ACC112 (cell line): ENCODE results near the gene MAP7D1.

Source experiments
- H2AFZ ChIP-seq: fragments of 200-600 bp; sonication (generic); one replicate; pipeline ENCODE4 v1.6.0; 2017; ENCODE audit warnings: antibody characterized with exemption, low read length; ENCODE audit not compliant: unreplicated experiment
- H3K27ac ChIP-seq: fragments of 200-600 bp; sonication (generic); 2 replicates; pipeline ENCODE4 v1.5.1; 2014; ENCODE audit warnings: low read depth, mild to moderate bottlenecking, antibody characterized with exemption, low read length, moderate library complexity
- H3K27me3 ChIP-seq: fragments of 200-600 bp; sonication (generic); 2 replicates; pipeline ENCODE4 v1.6.1; 2014; ENCODE audit warnings: mild to moderate bottlenecking, antibody characterized with exemption, low read length, moderate library complexity, mixed read lengths; ENCODE audit not compliant: insufficient read depth
- H3K36me3 ChIP-seq: fragments of 200-600 bp; sonication (generic); 2 replicates; pipeline ENCODE4 v1.6.1; 2016; ENCODE audit warnings: mild to moderate bottlenecking, antibody characterized with exemption, low read length, moderate library complexity, mixed read lengths; ENCODE audit not compliant: insufficient read depth
- H3K4me1 ChIP-seq: fragments of 200-600 bp; sonication (generic); one replicate; pipeline ENCODE4 v1.6.1; 2016; ENCODE audit warnings: low read length, mixed read lengths; ENCODE audit not compliant: insufficient read depth, unreplicated experiment, control insufficient read depth
- H3K4me3 ChIP-seq: fragments of 200-600 bp; sonication (generic); 2 replicates; pipeline ENCODE4 v1.5.1; 2014; ENCODE audit warnings: mild to moderate bottlenecking, low read depth, low read length
- H3K79me2 ChIP-seq: fragments of 200-600 bp; sonication (generic); one replicate; pipeline ENCODE4 v1.6.0; 2016; ENCODE audit warnings: low read length; ENCODE audit not compliant: control insufficient read depth, unreplicated experiment, insufficient read depth

Gene MAP7D1

DNA sequence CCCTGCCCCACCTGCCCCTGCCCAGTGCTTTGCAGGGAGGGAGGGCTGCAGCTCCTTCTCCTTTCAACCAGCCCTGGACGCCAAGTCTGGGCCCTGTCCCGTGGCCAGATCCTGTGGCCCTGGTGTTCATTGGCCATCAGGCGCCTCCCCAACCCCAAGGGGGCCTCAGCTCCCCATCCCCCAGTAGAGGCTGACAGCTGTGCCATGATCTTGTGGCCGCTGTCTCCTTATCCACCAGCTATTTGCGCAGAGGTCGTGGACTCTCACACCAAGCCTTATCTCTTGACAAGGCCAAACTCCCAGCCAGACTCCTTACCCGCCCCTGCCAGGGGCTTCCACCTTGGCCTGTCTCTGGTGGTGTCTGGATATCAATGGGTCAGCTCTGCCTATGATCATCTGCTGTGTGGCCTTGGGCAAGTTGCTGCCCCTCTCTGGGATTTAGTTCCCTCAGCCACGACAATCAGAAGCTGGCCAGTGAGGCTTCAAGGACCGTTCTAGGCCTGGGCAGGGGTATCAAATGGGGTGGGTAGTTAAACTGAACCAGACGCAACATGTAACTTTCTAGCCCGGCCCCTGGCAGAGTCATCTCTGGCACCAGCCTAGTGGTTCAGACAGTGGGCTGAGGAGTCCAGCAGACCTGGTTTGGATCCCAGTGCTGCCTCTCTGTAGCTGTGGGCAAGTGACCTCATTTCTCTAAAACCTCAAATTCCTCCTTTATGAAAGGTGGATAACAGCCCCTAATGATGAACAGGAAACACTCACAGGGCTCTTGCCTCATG lies 27.6 kb upstream of the MAP7D1 start:
- H3K4me1 ChIP-seq = peaks cover 5% of the 10 kb centered on the region
- H2AFZ ChIP-seq = no peak overlapping the region
- H3K27me3 ChIP-seq = peaks cover 24% of the 10 kb centered on the region
- H3K27ac ChIP-seq = no peak overlapping the region
- H3K79me2 ChIP-seq = no peaks in the 10 kb centered on the region
- no peaks in the 10 kb centered on the region for H3K36me3 ChIP-seq
- H3K4me3 ChIP-seq = no peak overlapping the region

DNA sequence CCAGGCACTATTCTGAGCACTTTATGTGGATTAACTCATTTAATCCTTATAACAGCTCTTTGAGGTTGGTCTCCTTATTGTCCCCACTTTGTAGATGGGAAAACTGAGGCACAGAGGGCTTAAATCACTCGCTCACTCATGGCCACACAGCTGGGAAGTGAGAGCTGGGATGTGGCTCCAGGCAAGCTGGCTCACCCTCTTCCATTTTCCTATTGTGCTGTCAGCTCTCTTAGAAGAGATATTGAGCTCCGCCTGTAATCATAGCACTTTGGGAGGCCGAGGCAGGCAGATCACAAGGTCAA lies 27.1 kb upstream of the MAP7D1 start:
- peaks cover 9% of the 10 kb centered on the region for H3K4me1 ChIP-seq
- H3K4me3 ChIP-seq = no peak overlapping the region
- no peak overlapping the region for H2AFZ ChIP-seq
- no peak overlapping the region for H3K27ac ChIP-seq
- H3K79me2 ChIP-seq = no peaks in the 10 kb centered on the region
- peaks cover 22% of the 10 kb centered on the region for H3K27me3 ChIP-seq
- H3K36me3 ChIP-seq = no peaks in the 10 kb centered on the region

DNA sequence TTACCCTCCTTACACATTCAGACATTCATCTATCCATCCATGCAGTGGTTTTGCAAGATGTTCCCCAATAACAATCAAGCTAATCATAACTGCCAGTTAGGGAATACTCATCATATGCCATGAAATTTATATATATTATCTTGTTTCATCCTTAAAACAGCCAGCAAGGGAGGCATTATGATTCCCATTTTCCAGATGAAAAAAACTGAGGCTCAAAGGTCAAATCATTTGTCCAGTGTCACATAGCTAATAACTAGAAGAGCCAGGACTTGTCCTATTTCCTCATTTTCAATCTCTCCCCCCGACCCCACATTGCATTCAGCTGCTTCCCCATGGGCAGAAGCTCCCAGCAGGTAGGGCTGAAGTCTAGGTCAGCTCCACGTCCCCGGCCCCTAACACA lies 23.9 kb upstream of the MAP7D1 start:
- H3K79me2 ChIP-seq = no peaks in the 10 kb centered on the region
- no peak overlapping the region for H3K4me3 ChIP-seq
- H3K27ac ChIP-seq = no peak overlapping the region
- no peaks in the 10 kb centered on the region for H3K27me3 ChIP-seq
- H3K36me3 ChIP-seq = no peaks in the 10 kb centered on the region
- no peak overlapping the region for H2AFZ ChIP-seq
- H3K4me1 ChIP-seq = peaks cover 40% of the 10 kb centered on the region

DNA sequence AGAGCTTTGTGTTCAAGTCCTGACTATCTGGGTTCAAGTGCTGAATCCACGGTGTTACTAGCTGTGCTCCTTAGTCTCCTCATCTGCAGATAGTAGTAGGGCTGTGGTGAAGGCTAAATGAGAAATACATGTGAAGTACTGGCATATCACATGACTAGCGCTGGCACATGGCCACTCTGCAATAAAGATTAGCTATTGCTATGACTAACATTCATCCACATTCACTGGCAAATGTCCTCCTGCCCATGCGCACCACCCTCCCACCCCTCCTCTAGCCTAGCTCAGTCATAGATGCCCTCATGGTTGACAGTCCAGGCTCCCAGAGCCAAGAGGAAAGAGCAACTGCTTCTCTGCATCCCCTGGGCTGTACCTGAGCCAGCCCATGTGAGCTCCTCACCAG lies 22.5 kb upstream of the MAP7D1 start:
- Histone ChIP-seq H3K4me1 (peaks cover 48% of the 10 kb centered on the region), H3K79me2 (no peaks in the 10 kb centered on the region), H3K27me3 (no peaks in the 10 kb centered on the region), H3K36me3 (peaks cover 6% of the 10 kb centered on the region; the same call in 1 of the 2 replicates), H3K27ac (peak overlapping the region; percentile 83), H3K4me3 (no peak overlapping the region), H2AFZ (no peak overlapping the region)

DNA sequence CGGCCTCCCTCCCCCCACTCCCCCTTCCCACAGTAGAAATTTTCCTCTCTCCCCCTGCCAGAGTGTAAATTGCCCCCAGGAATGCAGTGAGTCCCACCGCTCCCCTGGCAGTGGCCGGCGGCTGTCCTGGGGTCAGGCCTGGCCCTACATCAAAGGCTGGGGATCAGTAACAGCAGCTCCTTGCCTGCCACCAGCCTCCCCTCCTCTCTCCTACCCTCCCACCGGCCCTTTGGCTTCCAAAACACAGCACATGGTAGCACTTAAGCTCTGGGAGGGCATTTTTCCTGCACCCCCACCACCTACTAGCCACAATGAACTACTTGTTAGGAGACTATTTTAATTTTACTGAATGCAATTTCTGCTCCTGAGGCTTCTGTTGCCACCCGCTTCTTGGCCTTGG lies 21.9 kb upstream of the MAP7D1 start:
- no peak overlapping the region for H2AFZ ChIP-seq

DNA sequence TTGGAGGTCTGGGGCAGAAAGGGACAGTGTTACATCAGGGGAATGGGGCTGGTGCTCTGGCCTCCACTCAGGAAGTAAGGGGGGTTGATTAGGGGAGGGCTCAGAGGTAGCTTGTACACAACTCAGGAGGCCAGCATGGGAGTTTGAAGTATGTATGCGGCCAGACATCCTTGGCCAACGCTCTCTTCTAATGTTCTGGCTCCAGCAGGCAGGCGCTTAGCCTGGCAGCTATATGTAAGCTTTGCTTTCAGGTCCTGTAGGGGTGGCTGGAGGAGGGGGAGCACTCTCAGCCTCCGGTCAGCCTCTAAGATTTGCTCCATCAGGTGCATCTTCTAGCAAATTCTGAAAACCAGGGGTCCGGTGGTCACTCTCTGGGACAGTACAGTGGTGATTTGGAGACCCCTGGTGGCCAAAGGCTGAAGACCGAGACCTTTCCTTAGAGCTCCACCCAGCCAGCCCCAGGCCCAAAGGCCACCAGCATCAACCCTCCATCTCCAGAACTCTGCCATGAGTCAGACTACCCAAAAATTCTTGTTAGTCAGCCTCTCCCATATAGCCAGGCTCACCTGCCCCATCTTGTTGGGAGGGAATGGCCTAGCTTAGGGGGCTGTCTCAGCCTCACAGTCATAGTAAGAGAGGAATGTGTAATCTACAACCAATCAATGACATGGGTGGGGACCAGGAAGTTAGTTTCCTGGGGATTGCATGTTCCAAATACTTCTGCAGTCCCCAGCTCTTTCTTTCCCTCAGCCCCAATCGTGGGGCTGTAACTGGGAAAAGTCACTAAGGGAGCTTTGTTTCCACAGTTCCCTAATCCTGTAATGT lies 21.2 kb upstream of the MAP7D1 start:
- H3K27me3 ChIP-seq = no peaks in the 10 kb centered on the region
- H3K79me2 ChIP-seq = peaks cover 6% of the 10 kb centered on the region
- H3K4me3 ChIP-seq = no peak overlapping the region
- H2AFZ ChIP-seq = no peak overlapping the region
- peaks cover 48% of the 10 kb centered on the region for H3K4me1 ChIP-seq
- peaks cover 6% of the 10 kb centered on the region; the same call in 1 of the 2 replicates for H3K36me3 ChIP-seq
- peak overlapping the region; percentile 83 for H3K27ac ChIP-seq

More for the DNA sequence above, 21.9 kb upstream of the MAP7D1 start:
- Histone ChIP-seq H3K27ac (peak overlapping the region; percentile 83), H3K79me2 (no peaks in the 10 kb centered on the region), H3K4me3 (no peak overlapping the region), H3K27me3 (no peaks in the 10 kb centered on the region), H3K4me1 (peaks cover 48% of the 10 kb centered on the region), H3K36me3 (peaks cover 6% of the 10 kb centered on the region; the same call in 1 of the 2 replicates)

DNA sequence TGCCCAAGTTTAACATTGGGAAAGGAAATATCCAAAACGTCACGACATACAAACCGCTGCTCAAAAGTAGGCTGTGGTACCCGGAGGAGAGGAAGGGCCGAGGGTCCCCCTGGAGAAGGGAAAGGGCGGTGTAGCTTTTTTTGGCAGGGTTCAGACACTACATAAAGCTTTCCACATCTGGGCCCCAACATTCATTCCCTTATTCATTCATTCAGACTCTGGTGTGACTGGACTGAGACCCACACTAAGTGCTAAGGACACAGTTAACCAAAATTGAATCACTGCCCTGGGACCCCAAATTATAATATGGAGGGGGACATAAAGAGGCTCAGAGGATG lies 20.7 kb upstream of the MAP7D1 start:
- Histone ChIP-seq H3K79me2 (peaks cover 12% of the 10 kb centered on the region), H3K27ac (peak overlapping the region; percentile 83), H3K36me3 (peaks cover 6% of the 10 kb centered on the region; the same call in 1 of the 2 replicates), H3K4me1 (peaks cover 53% of the 10 kb centered on the region), H3K27me3 (no peaks in the 10 kb centered on the region), H2AFZ (no peak overlapping the region), H3K4me3 (no peak overlapping the region)

DNA sequence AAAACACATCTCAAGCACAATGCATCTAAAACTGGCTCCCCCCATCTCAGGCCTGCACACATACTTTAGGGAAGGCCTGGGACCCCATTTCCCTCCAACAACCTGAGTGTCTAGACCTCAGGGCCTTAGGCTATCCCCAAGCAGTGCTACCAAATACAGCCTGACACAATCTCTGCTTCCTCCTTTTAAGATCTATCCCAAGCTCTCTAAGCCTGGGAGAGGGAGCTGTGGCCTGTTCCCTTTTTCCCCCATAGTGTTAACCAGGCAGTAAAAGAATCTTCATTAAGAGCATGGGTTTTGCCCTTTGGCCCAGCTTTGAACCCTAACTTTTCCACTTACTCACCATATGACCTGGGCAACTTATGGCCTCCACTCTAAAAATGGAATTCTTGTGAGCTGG lies 20.2 kb upstream of the MAP7D1 start:
- Histone ChIP-seq H3K27me3 (no peaks in the 10 kb centered on the region), H3K4me3 (no peak overlapping the region), H3K36me3 (peaks cover 6% of the 10 kb centered on the region; the same call in 1 of the 2 replicates), H2AFZ (no peak overlapping the region), H3K79me2 (peaks cover 15% of the 10 kb centered on the region), H3K27ac (peak overlapping the region; percentile 83), H3K4me1 (peaks cover 58% of the 10 kb centered on the region)

DNA sequence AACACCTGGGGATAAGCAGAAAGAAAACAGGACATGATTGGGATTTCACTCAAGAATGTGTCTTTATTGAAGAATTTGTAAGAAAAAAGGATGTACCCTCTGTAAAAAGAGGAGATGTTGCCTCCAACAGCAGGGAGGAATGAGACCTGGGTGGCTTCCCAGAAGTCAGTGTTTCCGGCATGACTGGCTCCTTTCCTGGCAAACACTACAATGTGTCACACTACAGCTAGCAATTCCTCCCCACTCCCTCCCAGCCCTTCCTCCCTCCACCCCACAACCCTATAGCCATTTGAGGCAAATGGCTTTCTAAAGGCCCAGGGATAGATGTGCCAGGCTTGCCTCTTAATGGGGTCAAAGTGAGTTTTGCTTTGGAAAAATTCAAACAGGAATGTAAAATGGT lies 19.4 kb upstream of the MAP7D1 start:
- no peak overlapping the region for H3K4me3 ChIP-seq
- H2AFZ ChIP-seq = no peak overlapping the region
- H3K4me1 ChIP-seq = peaks cover 58% of the 10 kb centered on the region
- no peaks in the 10 kb centered on the region for H3K27me3 ChIP-seq
- H3K36me3 ChIP-seq = peaks cover 6% of the 10 kb centered on the region; the same call in 1 of the 2 replicates
- peak overlapping the region; percentile 83 for H3K27ac ChIP-seq
- H3K79me2 ChIP-seq = peaks cover 21% of the 10 kb centered on the region

DNA sequence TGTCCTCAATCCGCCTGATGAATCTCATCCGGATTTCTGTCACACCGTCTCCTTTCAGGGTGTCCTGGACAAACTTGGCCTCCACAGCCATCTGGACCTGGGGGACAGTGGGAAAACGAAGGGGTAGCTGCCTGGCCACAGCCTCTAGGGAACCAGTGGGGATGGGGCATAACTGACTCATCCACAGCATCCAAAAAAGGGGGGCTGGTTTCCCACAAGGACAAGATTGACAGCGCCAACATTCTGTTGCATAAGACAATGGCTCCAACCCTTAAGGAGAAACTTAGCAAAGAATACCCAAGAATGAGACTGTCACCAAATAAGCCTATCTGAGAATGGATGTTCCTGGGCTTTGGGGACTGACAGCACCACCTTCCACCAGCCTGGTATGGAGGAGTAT lies 18.7 kb upstream of the MAP7D1 start:
- Histone ChIP-seq H3K4me3 (no peak overlapping the region), H3K79me2 (peaks cover 25% of the 10 kb centered on the region), H3K4me1 (peaks cover 58% of the 10 kb centered on the region), H3K27me3 (no peaks in the 10 kb centered on the region), H2AFZ (no peak overlapping the region), H3K27ac (peak overlapping the region; percentile 83), H3K36me3 (peaks cover 6% of the 10 kb centered on the region; the same call in 1 of the 2 replicates)

DNA sequence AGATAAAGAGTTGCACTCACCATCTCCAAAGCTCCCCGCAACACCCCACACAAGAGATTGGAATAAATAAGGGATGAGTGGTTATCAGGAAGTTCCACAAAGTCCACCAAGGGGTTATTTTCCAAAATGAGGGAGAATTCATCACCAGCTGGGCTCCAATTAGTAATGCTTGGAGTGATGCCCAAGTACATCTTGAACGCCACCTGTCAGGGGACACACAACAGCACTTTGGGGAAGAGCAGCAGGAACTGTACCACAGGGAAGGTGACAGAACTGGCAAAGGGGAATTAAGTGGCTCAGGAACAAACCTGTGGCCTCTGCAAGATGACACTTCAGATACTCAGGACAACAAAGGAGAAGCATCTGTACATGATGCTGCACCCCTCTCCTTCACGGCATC lies 18.2 kb upstream of the MAP7D1 start:
- Histone ChIP-seq H3K27ac (peak overlapping the region; percentile 83), H2AFZ (no peak overlapping the region), H3K4me1 (peaks cover 58% of the 10 kb centered on the region), H3K4me3 (no peak overlapping the region), H3K36me3 (peaks cover 6% of the 10 kb centered on the region; the same call in 1 of the 2 replicates), H3K79me2 (peaks cover 30% of the 10 kb centered on the region), H3K27me3 (no peaks in the 10 kb centered on the region)
